ENCODE data around the gene DEPP1.

DEPP1 gene

DNA sequence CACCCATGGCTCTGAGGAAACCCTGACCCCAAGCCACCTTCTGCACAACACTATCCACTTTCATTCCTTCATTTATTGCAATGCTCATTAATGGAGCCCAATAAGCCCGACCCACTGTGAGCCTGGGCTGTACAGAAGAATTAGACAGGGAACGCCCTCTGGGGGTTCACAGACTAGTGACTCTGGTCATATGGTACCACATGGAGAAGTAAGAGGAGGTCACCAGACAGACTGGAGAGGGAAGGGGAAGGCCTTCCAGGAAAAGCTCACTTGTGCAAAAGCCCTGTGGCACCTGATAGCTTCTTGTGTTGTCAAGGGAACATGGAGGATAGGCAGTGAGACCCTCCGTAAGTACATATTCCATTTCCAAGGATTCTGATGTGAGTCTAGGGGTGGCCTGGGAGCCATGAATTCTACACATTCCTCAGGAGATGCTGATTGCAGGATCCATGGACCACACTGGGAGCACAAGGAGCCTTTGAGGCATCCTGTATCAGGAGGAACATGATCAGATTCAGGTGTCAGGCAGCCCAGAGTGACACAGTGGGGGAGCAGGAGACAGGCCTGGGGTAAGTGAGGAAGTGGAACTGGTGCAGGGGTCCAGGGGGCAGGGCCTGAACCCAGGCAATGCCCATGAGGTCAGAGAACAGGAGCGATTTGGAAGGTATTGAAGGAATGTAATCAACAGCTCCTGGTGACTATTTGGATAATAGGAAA, 47.5 kb downstream of the DEPP1 start:
- DNase-seq: no peak

DNA sequence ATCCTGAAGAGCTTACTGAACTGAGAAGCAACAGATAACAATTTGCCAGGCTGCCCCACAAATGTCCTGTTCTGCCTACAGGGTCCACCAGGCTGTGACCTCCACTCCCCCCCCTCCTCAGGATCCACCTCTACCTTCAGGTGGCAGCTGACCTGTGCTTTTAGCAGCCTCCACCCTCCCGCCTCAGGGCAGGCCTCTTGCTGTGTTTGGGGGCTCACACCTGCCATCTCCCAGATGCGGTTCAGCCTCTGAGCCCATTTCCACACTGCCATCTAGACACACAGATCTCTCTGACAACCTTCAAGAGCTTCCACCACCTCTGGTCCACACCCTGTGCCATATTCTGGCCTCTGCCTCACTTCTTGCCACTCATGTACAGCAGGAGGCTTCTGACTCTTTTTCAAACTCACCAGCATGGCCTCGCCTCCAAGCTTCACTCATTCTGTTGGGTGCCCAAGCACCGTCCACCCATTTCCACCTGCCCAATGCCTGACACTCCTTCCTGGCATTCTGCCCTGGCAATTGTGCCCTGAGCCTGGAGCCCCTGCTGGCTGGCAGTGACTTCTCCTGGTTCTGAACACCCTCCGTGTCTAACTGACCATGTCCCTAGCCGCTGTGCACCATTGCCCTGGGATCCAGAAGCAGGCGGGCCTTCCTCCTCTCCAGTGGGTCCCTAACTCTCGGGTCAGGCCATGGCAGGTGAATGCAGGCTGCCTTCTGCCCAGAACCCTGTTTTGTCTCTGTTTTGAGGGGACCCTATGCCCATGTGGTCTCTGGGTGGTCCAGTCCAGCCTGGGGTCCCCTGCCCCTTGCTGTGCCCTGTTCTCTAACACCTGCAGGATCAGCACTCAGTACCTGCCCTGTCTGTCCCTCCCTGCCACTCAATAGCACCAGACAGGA, 49.0 kb downstream of the DEPP1 start:
- DNase-seq: no peak

DNA sequence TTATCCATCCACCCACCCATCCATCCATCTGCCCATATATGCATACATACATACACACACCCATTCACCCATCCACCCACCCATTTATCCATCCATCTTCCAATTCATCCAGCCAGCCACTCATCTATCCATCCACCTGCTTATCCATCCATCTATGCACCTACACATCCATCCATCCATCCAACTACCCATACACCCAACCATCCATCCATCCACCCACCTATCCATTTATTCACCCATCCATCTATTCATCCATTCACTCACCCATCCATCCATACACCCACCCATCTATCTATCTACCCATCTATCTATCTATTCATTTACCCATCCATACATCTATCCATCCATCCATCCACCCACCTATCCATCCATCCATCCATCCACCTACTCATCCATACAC, 50.1 kb downstream of the DEPP1 start:
- DNase-seq: no peak

DNA sequence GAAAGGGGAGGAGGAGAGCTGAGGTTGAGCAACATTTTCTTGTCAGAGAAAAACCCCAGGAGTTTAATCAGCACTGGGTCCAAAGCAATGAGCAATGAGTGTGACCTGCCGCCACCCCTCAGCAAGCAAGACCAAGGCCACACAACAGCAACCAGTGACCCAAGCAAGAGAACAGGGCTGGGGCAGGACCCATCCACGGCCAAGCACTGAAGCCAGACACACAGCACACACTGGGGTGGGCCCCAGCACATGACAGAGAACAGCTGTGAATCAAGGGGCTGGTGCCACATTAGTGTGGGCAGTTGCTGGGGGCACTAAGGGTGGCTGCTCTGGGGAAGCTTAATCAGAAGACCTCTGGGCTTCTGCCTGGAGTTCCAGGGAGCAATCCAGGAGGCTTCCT, 51.3 kb downstream of the DEPP1 start:
- no peak for DNase-seq

DNA sequence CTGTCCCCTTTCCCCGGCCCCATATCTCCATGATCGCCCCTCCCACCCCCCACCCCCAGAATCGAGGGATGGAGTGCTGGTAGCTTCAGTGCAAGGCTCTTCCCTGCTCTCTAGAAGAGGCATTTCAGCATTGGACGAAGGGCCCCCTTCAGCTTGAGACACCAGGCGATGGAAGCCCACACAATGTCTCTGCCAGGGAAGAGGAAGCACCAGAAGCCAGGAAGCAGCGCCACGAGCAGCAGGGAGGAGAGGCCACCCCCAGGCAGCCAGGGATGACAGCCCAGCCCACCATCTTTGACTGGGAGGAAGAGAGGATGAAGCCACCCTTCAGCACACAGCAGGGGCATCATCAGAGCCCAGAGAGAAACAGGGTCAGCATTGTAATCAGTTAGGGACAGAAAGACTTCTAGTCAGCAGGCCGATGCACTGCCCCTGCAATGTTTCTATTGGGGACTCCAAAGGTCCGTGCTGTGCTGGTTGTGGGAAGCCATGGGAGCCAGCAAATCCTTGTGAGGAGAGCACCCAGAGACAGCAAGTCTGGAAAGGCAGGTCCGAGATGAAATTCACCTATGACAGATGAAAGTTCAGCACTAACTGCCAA, 51.8 kb downstream of the DEPP1 start:
- DNase-seq: no peak

Data from right forelimb (tissue), 1 donor.